ENCODE measurements around the gene ASPHD1.

- TF ChIP-seq EP300 (IDR thresholded peaks at IDR 0.05; ENCODE audit: low read depth) (no peak), CTCF (IDR thresholded peaks at IDR 0.05) (peak in 1 of 5 experiments; percentile 25), POLR2AphosphoS5 (IDR thresholded peaks at IDR 0.05) (peak in 1 of 3 donors; percentile 50), POLR2A (IDR thresholded peaks at IDR 0.05) (peak; percentile 23)
Measured at GRCh38 chr16:29943846-29944799, 43.8 kb downstream of the ASPHD1 start.

Data from transverse colon (tissue), 4 donors.